H1 (cell line): ENCODE data around the gene RUVBL2. TPM values are rescaled to one million over a fixed set of nuclear protein-coding genes. Genes with fewer than 3 reads are reported as not detected.

Experiments
- CHD1 ChIP-seq: IDR thresholded peaks from 2 replicates; pipeline ENCODE4 v1.6.1; 2012; ENCODE audit warnings: low read depth, low read length, improper control_type of control experiment
- CREB1 ChIP-seq: IDR thresholded peaks from 2 replicates; pipeline ENCODE4 v1.6.1; 2012; ENCODE audit warnings: inconsistent platforms
- CTBP2 ChIP-seq: IDR thresholded peaks from 2 replicates; pipeline ENCODE4 v1.7.0; 2011; ENCODE audit warnings: borderline replicate concordance, mild to moderate bottlenecking, moderate library complexity, mixed read lengths, low read length; ENCODE audit not compliant: insufficient read depth, insufficient read length
- EP300 ChIP-seq, 2 experiments: IDR thresholded peaks; 1 replicate in 1 of 2; 2 replicates in 1 of 2; pipeline ENCODE4 v1.6.1; 2011 to 2012; ENCODE audit warnings: low read depth in 2 of 2, low read length in 2 of 2, mild to moderate bottlenecking in 2 of 2, borderline replicate concordance in 1 of 2, inconsistent platforms in 1 of 2, moderate library complexity in 1 of 2
- FOSL1 ChIP-seq: IDR thresholded peaks from 2 replicates; pipeline ENCODE4 v1.6.1; 2011; ENCODE audit warnings: mild to moderate bottlenecking, low read depth, low read length, moderate library complexity; ENCODE audit not compliant: insufficient read depth
- GABPA ChIP-seq: IDR thresholded peaks from 2 replicates; pipeline ENCODE4 v1.6.1; 2011; ENCODE audit warnings: mild to moderate bottlenecking, low read length, moderate library complexity, borderline replicate concordance; ENCODE audit not compliant: insufficient read depth
- GTF2F1 ChIP-seq: IDR thresholded peaks from 2 replicates; pipeline ENCODE4 v1.6.1; 2012; ENCODE audit warnings: low read depth, low read length, improper control_type of control experiment, borderline replicate concordance
- NRF1 ChIP-seq: IDR thresholded peaks from 2 replicates; pipeline ENCODE4 v1.6.1; 2011; ENCODE audit warnings: mild to moderate bottlenecking, low read depth, low read length, improper control_type of control experiment
- POLR2A ChIP-seq, 2 experiments: IDR thresholded peaks; 1 replicate in 1 of 2; 2 replicates in 1 of 2; pipeline ENCODE4 v1.6.1; 2011; ENCODE audit warnings: low read depth in 2 of 2, low read length in 2 of 2, mild to moderate bottlenecking in 2 of 2; ENCODE audit errors: control extremely low read depth in 1 of 2
- RFX5 ChIP-seq: IDR thresholded peaks from 2 replicates; pipeline ENCODE4 v1.6.1; 2011; ENCODE audit warnings: low read depth, low read length, improper control_type of control experiment, borderline replicate concordance
- RNF2 ChIP-seq: fragments of 200-900, 300-1000 bp; sonication (generic); IDR thresholded peaks from 2 replicates; pipeline ENCODE4 v1.7.1; 2016; ENCODE audit warnings: borderline replicate concordance, low read depth, mild to moderate bottlenecking, antibody characterized with exemption, low read length; ENCODE audit not compliant: poor library complexity, severe bottlenecking; ENCODE audit errors: missing control alignments
- TAF7 ChIP-seq: optimal IDR thresholded peaks from 2 replicates; pipeline ENCODE3; 2011; ENCODE audit warnings: low read depth, mild to moderate bottlenecking, inconsistent platforms, low read length, moderate library complexity, borderline replicate concordance
- TBP ChIP-seq: IDR thresholded peaks from 2 replicates; pipeline ENCODE4 v1.6.1; 2011; ENCODE audit warnings: low read depth, low read length, improper control_type of control experiment
- TEAD4 ChIP-seq: IDR thresholded peaks from 2 replicates; pipeline ENCODE4 v1.6.1; 2012; ENCODE audit warnings: low read depth, low read length, inconsistent platforms, mixed read lengths
- polyA plus RNA-seq, 7 experiments: library from polyadenylated mRNA; depleted of rRNA in 3 of 7; stranded (reverse) in 5 of 7; unstranded in 2 of 7; fragments of >200 nt in 5 of 7; fragments of 200-250 nt in 2 of 7; gene quantifications; 1 replicate in 5 of 7; 2 replicates in 1 of 7; 4 replicates in 1 of 7; pipeline versions ENCODE4 v1.2.1 to v1.2.3, GENCODE V29; 2011 to 2013; ENCODE audit warnings: missing spikeins in 2 of 7, mixed read lengths in 2 of 7
- total RNA-seq: library from RNA; stranded (reverse); fragmentation: NEBNext Ultra II Directional; extraction: Animal tissue kit (Norgen Biotek cat#: 25700); gene quantifications from 2 replicates; pipeline ENCODE4 v1.2.1, GENCODE V29; 2021
- TF ChIP-seq, protein P1 (sequence below): IDR thresholded peaks from 2 replicates; pipeline ENCODE4 v1.6.1; 2012; ENCODE audit warnings: low read length, inconsistent platforms
- TF ChIP-seq, protein P2 (sequence below): IDR thresholded peaks from 2 replicates; pipeline ENCODE4 v1.6.1; 2011; ENCODE audit warnings: low read length, improper control_type of control experiment
- TF ChIP-seq, protein P3 (sequence below): IDR thresholded peaks from 2 replicates; pipeline ENCODE4 v1.6.1; 2011; ENCODE audit warnings: low read depth, mild to moderate bottlenecking, low read length; ENCODE audit not compliant: insufficient read depth

The RUVBL2 gene
- total and polyA plus RNA-seq, 2 of the 8 experiments (the other 6 are each of a cell fraction or from before 2014, with no cell fraction given): 152 to 247 TPM

DNA sequence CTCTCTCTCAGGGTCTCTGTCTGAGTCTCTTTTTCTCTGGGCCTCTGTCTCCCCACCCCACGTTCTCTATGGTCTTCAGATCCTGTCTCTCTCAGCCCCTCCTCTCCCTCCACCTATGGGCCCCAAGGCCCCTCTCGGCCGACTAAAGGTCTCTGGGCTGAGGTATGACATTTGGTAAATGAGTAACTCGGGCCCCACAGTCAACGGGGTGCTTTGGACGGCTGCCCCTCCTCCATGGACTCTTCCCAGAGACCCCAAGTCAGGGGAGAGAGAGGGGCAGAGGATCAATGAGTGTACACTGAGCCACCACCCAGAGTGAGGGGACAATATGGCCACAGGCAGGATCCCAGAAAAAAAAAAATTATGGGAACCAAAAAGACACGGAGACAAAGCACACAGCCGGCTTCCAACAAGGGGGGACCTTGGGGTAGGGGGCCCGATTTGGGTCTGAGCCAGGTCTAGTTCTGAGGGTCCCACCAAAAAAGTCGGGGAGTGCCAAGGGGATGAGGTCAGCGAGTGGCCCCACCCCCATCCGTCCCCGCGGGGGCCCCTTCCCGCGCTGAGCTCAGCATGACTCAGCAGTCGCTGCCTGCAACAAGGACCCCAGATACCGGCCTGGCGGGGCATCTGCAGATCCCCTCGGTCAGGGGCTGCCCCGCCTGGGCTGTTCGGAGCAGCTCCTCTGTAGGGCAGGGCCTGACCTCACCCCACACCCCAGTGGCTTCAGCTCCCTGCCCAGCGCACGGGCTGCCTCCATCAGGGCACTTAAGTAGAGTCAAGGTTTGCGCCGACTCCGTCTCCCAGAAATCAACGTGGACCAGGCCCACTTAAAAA, 30.1 kb upstream of the RUVBL2 start (continued):
- no peak for TF ChIP-seq FOSL1
- TF ChIP-seq NRF1: no peak
- no peak for TF ChIP-seq CTBP2
- no peak for TF ChIP-seq RFX5
- peak; percentile 24; the same call in 1 of the 2 replicates for TF ChIP-seq TEAD4
- TF ChIP-seq, protein P1, sequence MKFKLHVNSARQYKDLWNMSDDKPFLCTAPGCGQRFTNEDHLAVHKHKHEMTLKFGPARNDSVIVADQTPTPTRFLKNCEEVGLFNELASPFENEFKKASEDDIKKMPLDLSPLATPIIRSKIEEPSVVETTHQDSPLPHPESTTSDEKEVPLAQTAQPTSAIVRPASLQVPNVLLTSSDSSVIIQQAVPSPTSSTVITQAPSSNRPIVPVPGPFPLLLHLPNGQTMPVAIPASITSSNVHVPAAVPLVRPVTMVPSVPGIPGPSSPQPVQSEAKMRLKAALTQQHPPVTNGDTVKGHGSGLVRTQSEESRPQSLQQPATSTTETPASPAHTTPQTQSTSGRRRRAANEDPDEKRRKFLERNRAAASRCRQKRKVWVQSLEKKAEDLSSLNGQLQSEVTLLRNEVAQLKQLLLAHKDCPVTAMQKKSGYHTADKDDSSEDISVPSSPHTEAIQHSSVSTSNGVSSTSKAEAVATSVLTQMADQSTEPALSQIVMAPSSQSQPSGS: peak; percentile 92
- TF ChIP-seq TAF7: peak; percentile 66
- peak; percentile 69 for TF ChIP-seq TBP
- TF ChIP-seq RNF2: no peak
- TF ChIP-seq CREB1: peak; percentile 34
- TF ChIP-seq, protein P2, sequence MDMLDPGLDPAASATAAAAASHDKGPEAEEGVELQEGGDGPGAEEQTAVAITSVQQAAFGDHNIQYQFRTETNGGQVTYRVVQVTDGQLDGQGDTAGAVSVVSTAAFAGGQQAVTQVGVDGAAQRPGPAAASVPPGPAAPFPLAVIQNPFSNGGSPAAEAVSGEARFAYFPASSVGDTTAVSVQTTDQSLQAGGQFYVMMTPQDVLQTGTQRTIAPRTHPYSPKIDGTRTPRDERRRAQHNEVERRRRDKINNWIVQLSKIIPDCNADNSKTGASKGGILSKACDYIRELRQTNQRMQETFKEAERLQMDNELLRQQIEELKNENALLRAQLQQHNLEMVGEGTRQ: 0 out of 2 replicates have a peak, but pooled peaks have one; percentile 15
- TF ChIP-seq CHD1: no peak
- 0 out of 2 replicates have a peak, but pooled peaks have one; percentile 47 for TF ChIP-seq GTF2F1
- TF ChIP-seq, protein P3, sequence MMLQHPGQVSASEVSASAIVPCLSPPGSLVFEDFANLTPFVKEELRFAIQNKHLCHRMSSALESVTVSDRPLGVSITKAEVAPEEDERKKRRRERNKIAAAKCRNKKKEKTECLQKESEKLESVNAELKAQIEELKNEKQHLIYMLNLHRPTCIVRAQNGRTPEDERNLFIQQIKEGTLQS: no peak
- peak; percentile 14 to 42; a peak in 2 of 3 replicates for TF ChIP-seq EP300 (IDR thresholded peaks at IDR 0.05; ENCODE audit: borderline replicate concordance in 1 of 2, low read depth in 2 of 2, low read length in 2 of 2)
- peak in 1 of 2 experiments; percentile 64; a peak in 2 of 3 replicates for TF ChIP-seq POLR2A (IDR thresholded peaks at IDR 0.05; ENCODE audit: control extremely low read depth in 1 of 2, low read depth in 2 of 2, low read length in 2 of 2)
- TF ChIP-seq GABPA: no peak
